Measurements from ENCODE around the gene UGGT2.

DNA sequence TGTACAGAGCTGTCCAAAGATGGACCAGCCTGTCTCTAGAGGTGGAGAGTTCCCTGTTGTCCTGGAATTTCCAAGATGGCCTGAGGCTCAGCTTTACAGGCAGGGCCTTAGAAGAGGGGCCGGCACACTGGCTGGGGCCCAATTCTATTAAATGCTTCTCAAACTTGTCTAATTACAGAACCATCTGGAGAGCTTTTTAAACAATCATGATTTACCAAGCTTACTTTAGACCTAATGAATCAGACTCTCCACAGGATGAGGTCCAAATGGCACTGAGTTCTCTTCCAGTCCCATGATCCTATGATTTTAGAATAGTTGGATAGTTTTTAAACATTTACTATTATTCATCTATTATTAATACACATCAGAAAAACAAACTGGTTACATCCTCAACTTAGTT is 252.8 kb downstream of the UGGT2 start:
- no peak for TF ChIP-seq POLR2AphosphoS5 (IDR thresholded peaks at IDR 0.05)
- TF ChIP-seq, protein P1, sequence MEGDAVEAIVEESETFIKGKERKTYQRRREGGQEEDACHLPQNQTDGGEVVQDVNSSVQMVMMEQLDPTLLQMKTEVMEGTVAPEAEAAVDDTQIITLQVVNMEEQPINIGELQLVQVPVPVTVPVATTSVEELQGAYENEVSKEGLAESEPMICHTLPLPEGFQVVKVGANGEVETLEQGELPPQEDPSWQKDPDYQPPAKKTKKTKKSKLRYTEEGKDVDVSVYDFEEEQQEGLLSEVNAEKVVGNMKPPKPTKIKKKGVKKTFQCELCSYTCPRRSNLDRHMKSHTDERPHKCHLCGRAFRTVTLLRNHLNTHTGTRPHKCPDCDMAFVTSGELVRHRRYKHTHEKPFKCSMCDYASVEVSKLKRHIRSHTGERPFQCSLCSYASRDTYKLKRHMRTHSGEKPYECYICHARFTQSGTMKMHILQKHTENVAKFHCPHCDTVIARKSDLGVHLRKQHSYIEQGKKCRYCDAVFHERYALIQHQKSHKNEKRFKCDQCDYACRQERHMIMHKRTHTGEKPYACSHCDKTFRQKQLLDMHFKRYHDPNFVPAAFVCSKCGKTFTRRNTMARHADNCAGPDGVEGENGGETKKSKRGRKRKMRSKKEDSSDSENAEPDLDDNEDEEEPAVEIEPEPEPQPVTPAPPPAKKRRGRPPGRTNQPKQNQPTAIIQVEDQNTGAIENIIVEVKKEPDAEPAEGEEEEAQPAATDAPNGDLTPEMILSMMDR (IDR thresholded peaks at IDR 0.05): no peak

Measured in breast epithelium (tissue), 3 donors.